HG03135 (cell line): ENCODE measurements around the gene RIC8B.
"Not testable (repeated sequence)": the region's sequence is repeated elsewhere in the genome, so short reads cannot be mapped to it uniquely, and the experiment has no call there.

Source experiments
- ATAC-seq: cut with Tn5 transposase; IDR thresholded peaks from one replicate; pipeline ENCODE4 v1.9.1; 2021; ENCODE audit warnings: mild to moderate bottlenecking, moderate library complexity; ENCODE audit not compliant: unreplicated experiment

RIC8B gene

DNA sequence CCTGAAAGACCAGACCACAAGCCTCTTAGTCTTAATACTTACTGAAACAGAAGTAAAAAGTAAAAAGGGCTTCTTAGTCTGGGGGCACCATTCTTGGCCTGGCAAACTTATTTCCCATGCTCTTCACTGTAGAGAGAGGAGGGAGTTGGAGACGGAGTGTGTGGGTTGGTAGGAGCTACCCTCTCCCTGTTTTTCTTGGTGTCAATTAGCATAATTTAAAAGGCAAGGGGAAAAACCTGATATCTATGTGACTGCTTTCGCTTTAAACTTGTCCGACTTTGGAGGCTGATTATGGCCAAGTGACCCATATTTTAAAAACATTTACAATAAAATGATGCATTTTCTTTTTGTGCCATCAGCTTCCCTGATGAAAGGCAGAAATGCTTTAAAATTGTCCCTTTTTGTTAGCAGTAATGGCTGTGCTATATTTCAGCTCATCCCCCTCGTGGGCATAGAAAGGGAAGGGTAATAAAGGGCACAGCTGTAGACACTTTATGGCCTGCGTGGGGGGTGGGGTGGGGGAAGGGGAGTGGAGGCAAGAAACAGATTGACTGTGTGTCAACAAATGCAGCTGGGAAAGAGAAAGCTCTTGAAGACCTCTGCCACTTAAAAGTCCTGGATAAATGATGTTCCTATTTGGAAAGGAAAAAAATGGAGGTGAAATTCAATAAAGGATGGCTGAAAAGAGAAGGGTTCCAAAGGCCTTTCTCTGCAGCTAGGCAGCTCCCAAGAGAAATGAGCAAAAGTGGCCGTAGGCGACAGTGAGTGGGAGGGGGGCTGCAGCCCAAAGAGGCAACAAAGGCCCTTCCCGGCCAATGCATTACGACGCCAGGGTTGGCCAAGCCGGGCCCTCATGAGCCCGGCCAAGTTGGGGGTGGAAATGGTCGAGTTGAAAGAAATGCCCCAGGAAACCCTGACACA lies 123.8 kb downstream of the RIC8B start:
- ATAC-seq = no peak

DNA sequence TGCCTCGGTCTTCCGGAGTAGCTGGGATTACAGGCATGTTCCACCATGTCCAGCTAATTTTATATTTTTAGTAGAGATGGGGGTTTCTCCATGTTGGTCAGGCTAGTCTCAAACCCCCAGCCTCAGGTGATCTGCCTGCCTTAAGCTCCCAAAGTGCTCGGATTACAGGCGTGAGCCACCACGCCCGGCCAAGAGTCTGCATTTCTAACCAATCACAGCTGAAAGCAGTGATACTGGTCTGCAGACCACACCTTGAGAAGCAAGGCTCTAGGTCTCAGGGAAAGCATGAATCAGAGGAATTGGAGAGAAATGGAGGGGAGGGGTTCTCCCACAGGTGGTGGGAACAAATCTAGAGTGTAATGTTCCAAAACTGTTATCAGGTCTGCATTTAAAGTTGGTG lies 126.1 kb downstream of the RIC8B start:
- no peak for ATAC-seq

DNA sequence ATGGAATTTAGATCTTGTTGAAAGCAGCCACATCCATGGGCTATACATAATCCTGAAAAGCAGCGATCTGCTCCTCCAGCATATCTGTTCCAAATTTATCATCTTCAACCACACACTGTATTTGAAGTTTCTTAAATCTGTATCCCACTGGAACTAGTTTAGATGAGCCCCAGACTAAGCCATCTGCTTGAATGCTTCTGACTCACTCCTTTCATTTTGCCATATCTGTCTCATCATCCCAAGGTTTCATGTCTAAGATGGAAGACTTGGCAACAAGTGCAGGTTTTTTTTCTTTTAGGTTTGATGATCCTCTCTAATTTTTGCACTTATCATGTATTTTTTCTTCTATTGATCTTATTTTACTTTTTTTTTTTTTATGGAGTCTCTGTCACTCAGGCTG lies 126.8 kb downstream of the RIC8B start:
- ATAC-seq = no peak

DNA sequence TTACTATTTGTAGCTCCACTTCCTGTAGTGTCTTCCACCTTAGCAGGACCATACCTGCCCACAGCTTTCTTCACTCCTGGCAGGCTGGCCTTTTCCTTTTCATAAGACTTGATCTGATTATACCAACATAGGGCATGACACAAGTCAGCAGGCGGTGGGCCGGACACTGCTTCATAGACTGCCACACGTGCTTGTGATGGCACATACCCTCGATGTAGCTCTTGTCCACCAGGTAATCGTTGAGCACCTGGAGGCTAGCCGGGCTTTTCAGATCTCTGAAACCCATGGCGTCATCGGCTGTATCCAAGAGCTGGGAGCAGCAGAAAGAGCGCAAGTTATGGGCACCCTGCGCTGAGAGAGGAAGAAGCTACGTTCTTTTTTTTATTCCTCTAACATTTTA lies 127.6 kb downstream of the RIC8B start:
- no peak for ATAC-seq

DNA sequence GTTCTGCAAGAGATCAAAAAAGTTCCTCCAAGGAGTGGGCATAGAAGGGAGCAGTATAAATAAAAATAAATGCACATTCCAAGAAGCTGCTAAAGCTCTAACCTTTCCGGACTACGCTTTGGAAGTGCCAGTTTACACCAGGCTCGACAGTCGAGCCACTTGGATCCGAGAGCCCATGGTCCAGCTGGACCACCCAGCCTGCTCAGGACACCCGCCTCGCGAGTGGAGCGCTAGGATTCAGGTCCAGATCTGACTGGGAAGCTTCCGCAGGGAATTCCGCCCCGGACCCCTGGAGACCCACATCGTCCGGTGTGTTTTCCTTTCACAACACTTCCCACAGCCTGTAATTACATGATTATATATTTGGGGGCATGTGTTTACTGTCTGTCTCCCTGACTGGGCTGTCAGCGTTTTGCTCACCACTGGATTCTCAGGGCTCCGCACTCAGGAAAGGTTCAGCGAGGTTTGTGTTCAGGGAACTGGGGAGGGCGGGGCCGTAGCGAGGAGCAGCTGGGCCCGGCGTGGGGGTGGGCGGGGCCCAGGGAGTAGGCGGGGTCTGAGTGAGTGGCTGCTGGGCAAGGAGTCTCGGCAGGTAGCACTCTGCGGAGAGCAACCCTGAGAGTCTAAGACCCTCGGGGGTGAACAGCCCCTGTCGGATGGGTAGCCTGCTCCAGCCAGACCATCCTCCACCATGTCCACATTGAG lies 128.9 kb downstream of the RIC8B start:
- peak; percentile 71 for ATAC-seq

DNA sequence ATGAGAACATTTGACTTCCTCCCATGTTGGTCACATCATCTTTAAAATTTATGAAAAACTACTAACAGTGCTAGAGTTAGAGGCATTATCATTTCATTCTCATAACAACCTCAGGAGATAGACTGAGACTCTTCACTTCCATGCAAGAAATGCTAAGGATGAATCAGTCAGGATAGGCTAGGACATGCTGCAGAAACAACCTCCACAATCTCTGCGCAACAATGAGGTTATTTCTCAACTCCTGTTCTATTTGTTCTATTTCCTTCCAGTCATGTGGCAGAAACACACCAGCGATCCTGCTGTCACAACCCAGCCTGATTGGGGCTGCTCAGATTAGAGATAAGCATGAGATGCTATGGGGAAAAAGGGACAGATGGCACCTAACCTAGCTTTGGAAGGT lies 132.2 kb downstream of the RIC8B start:
- ATAC-seq = no peak

DNA sequence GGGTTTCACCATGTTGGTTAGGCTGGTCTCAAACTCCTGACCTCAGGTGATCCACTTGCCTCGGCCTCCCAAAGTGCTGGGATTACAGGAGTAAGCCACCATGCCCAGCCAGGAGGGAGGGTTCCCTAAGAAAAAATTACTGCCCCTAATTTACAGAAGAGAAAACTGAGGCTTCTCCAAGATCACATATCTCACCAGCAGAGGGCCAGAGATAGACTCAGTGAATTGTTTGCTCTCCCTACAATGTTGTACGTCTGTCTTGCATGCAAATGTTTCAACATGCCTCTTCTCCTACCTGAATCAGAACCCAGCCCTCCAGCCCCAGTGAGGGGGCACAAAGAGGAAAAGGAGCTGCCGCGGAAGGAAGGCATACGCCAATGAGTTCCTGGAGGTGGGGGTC lies 132.9 kb downstream of the RIC8B start:
- no peak for ATAC-seq

DNA sequence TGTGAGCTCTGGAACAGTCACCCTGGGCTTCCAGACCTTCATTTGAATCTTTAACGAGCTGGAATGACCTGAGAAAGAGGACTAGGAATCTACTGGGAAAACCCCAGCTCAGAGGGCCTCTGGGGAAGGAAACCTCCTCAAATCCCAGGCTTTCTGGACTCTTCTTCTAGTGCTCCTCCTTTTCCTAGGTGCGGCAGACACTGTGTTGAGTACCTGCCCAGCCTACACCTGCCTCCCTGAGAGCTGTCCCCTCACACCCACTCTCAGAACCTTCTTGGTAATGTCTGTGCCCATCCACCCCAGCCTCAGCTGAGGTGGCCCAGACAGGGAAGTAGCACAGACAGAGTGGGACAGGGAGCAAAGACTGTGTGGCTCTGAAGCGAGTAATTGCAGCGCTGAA lies 133.4 kb downstream of the RIC8B start:
- ATAC-seq = no peak

DNA sequence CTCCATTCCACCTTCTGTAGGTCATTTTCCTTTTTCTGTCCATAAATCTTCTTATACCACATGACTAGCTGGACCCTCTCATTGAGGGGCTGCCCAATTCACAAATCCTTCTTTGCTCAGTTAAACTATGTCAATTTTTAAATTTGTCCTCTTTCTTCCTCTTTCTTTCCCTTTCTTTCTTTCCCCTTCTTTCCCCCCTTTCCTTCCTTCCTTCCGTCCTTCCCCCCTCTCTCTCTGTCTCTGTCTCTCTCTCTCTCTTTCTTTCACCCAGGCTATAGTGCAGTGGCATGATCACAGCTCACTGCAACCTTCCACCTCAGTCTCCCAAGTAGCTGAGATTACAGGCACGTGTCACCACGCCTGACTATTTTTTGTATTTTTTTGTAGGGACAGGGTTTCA lies 134.1 kb downstream of the RIC8B start:
- no peak for ATAC-seq

DNA sequence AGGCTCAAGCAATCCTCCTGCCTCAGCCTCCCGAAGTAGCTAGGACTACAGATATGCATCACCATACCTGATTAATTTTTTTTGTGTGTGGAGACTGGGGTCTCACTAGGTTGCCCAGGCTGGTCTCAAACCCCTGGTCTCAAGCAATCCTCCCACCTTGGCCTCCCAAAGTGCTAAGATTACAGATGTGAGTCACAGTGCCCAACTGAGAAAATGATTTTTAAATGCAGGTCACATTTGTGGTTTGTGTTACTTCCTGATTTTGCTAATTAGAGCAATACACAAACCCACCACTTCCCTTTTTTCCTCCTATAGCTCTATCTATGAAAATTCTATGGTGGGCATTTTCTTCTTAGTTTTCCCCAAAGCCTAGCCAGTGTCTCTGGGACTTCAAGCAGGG lies 135.7 kb downstream of the RIC8B start:
- peak; percentile 76 for ATAC-seq

DNA sequence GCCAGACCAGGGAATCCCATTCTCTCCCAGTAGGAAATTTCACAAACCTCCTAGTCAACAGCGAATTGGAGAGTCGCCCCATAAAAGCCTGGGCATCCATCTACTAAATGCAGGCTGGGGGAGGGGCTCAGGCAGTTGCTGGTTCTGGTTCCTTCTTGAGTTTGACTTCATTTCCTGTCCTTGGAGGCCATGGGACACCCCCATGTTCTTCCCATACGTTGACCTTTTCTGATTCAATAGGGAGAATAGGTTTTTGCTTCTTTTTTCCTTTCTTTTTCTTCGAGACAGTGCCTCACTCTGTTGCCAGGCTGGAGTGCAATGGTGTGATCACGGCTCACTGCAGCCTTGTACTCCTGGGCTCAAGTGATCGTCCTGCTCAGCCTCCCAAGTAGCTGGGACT lies 137.1 kb downstream of the RIC8B start:
- no peak for ATAC-seq

DNA sequence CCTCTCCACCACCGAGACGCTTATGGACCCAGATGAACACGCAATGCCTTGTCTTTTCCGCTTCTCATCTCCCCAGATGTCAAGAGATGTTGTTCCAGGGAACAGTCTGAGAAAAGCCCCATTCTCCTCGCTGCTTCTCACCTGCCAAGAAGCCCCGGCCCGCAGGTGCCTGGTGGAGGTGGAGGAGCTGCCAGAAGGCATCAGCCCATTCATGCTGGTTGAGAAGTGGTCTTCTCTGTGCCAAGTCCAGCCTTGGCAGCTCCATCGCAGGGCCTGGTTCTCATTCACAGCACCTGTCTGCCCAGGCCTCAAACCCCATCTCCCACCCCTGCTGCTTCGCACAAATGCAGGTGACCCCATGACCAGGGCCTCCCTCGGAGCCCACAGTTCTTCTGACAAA lies 139.0 kb downstream of the RIC8B start:
- ATAC-seq = no peak

DNA sequence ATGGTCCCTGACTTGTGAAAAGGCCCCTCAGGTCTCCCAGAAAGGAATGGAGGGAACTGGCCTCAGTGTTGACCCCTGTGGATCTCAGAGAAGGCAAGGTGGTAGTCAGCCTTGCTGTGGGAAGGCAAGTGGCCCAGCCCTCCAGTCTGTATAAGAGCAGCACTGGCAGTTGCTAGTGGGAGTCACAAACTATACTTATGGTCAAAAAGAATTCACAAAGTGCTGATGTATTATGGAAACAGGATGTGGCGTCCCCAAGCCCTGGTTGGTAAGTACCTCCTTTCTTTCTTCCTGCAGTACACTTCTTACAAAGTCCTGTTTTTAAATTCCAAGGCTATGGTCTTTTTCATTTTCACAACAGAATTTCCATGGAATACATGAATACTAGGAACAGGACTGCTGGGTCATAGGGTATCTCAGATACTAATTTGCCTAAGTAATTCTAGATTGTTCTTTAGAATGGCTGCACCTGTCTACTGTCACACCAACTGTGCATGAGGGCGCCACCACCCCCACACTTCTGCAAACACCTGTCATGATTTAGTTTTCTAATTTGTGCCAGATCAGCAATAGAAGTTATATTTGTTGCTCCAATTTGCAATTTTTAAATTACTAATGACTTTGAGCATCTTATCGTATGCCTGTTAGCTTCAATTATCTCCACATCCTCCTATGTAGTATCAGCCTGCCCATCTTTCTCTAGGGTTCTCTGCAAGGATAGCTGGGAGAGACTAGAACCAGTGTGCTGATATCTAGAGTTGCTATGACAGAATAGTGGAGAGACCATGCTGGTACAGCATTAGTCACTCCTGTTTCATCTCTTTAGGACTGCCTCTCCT lies 140.5 kb downstream of the RIC8B start:
- peak; percentile 74 for ATAC-seq

DNA sequence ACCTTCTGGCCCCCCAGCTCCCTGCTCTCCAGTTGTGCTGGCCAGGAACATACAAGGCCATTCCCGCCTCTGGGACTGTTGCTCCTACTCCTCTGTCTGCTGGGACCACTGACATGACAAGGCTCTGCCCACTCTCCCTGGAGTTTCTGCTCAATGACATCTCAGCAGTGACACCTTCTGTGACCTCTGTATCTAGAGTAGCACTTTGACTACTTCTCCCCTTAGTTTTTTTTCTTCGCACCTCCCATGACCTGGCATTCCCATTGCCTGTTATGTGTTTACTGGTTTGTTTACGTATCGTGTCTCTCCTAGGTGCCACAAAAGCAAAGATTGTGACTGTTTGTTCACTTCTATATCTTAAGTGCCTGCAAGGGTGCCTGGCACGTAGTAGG lies 141.1 kb downstream of the RIC8B start:
- no peak for ATAC-seq

DNA sequence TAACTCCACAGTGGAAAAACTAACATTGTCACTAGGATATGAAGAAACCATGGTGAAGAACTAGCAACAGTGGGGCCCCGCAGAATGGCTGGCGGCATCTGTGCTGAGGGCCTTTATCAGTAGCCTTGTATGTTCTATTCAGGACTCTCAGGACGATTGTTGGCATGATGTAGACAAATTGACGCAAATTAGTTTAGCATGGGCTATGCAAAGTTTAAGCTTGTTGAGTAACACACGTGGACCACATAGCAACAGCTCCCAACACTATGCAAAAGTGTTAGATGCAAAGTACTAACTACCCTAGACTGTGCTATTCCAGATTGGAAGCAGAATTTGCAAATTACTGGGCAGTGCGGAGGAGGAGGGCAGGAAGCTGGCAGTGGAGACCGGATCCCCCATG lies 143.0 kb downstream of the RIC8B start:
- no peak for ATAC-seq

DNA sequence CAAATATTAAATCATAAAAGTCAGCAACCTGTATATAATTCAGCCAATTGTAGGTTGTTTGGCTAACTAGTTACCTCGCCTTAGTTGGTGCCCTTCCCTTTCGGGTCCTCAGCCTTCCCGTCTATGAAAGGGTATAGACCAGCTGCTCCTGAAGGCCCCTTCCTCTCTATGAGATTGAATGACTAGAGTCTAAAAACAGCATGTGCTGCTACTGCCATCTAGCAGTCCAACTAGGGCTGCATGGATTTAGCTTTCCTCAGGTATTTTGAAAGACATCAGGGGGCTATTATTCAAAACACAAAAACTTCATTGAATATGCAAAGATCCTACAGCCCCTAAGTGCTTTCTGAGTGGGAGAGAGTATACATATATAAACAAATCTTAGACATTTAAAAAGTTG lies 144.3 kb downstream of the RIC8B start:
- ATAC-seq = no peak

DNA sequence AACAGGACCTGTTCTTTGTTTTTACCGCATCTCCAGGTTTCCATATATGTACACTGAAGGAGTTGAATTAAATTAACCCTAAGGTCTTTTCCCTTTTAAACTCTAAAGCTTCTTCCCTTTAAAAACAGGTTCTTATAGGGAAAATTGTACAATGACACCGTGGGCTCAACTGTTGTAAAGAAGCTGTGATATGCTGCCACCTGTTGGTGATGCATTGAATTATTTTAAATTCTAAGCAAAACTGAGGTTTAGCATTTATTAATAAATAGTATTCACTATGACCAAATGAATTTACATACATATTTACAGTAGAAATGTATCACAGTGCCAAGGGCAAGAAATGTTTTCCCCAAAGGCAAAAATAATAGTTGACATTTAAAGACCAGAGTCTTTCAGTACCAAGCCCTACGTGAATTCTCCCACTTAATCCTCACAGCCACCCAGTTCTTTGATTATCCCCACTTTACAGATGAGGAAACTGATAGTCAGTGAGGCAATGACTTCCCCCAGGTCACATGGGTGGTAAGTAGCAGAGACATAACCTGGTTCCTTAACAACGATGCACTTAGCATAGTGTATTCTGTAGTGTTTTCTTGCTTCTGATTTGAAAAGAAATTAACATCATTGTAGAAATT lies 145.5 kb downstream of the RIC8B start:
- ATAC-seq = no peak

DNA sequence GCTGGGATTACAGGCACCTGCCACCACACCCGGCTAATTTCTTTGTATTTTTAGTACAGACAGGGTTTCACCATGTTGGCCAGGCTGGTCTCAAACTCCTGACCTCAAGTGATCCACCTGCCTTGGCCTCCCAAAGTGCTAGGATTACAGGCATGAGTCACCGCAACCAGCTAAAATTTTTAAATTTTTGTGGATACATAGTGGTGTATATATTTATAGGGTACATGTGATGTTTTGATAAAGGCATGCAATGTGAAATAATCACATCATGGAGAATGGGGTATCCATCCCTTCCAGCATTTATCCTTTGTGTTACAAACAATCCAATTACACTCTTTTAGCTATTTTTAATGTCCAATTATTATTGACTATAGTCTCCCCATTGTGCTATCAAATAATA lies 147.5 kb downstream of the RIC8B start:
- ATAC-seq = not testable (repeated sequence)

DNA sequence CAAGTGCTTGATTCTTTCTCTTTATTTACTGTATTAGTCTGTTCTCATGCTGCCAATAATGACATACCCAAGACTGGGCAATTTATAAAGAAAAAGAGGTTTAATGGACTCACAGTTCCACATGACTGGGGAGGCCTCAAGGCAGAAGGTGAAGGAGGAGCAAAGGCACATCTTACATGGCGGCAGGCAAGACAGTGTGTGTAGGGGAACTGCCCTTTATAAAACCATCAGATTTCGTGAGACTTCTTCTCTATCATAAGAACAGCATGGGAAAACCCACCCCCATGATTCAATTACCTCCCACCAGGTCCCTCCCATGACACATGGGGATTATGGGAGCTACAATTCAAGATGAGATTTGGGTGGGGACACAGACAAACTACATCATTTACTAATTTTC lies 149.1 kb downstream of the RIC8B start:
- not testable (repeated sequence) for ATAC-seq

DNA sequence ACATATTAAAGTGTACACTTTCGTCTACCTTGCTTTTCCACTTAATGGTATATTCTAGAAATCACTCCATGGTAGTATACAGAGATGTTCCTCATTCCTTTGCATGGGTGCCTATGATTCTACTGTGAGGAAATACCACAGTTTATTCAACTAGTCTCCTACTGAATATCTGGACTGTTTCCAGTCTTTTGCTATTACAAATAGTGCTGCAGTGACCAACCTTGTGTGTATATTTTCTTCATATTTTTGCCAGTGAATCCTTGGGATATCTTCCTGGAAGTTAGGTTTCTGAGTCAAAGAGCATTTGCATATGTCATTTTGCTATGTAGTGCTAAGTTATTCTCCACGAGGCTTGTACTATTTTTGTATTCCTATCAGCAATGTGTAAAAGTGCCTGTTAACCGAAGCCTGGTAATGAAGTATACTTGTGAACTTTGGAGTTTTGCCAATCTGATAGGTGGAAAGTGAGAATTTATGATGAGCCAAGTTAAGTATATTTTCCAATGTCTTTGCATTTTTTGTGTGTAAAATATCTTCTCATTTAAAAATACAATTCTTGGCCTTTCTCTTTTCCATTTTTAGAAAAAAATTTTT lies 149.9 kb downstream of the RIC8B start:
- no peak for ATAC-seq

DNA sequence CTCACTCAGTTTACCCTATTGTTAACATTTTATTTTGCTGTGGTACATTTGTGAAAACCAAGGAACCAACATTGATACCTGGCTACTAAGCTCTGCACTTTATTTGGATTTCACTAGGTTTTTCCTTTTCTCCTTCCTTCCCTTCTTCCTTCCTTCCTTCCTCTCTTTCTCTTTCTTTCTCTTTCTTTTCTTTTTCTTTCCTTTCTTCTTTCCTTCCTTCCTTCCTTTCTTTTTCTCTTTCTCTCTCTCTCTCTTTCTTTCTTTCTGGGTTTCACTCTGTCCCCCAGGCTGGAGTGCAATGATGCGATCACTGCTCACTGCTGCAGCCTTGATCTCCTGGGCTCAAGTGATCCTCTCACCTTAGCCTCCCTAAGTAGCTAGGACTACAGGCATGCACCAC lies 152.2 kb downstream of the RIC8B start:
- ATAC-seq = no peak
